Activated CD8-positive, alpha-beta T cell treated with anti-CD3 and anti-CD28 coated beads for 36 hours (primary cell): Measurements from ENCODE around the gene FNIP1. TPM values are rescaled to one million over a fixed set of nuclear protein-coding genes. Genes with fewer than 3 reads are reported as not detected.

Experiments used
- ATAC-seq: fragments of 200-7000 bp; cut with Tn5 transposase; one replicate; pipeline ENCODE4 v1.10.0; 2021; ENCODE audit warnings: mild to moderate bottlenecking, moderate library complexity
- CTCF ChIA-PET: fragments of 350-600 bp; sonication (Branson Sonifier 250); formaldehyde crosslinking; loops from one replicate; lab custom pipeline; 2021; ENCODE audit warnings: antibody characterized with exemption; lab: Charles Lee
- POLR2A ChIA-PET: fragments of 350-600 bp; sonication (Branson Sonifier 250); formaldehyde crosslinking; loops from one replicate; lab custom pipeline; 2021; ENCODE audit warnings: antibody characterized with exemption; lab: Charles Lee
- DNase-seq: peaks from one replicate; pipeline ENCODE4 v3.0.0-alpha.2; 2020
- H3K27ac Mint-ChIP-seq: one replicate; pipeline ENCODE4 v1.8.0; 2021; ENCODE audit warnings: mild to moderate bottlenecking, mixed read lengths
- H3K27me3 Mint-ChIP-seq: one replicate; pipeline ENCODE4 v1.8.0; 2021; ENCODE audit warnings: mixed read lengths
- H3K36me3 Mint-ChIP-seq: one replicate; pipeline ENCODE4 v1.8.0; 2021; ENCODE audit warnings: low read depth, mixed read lengths
- H3K4me1 Mint-ChIP-seq: one replicate; pipeline ENCODE4 v1.8.0; 2021; ENCODE audit warnings: low read depth, mixed read lengths
- H3K4me3 Mint-ChIP-seq: one replicate; pipeline ENCODE4 v1.8.0; 2021; ENCODE audit warnings: mild to moderate bottlenecking, moderate library complexity, mixed read lengths
- H3K9me3 Mint-ChIP-seq: one replicate; pipeline ENCODE4 v1.8.0; 2021; ENCODE audit warnings: mixed read lengths
- intact Hi-C: fragments of 100-400 bp; cut with micrococcal nuclease; formaldehyde crosslinking; loops from one replicate; pipeline ENCODE4 v1.10.0; 2022
- total RNA-seq, 2 experiments: library from RNA; stranded (reverse); gene quantifications; one replicate each; pipeline ENCODE4 v1.2.3, GENCODE V29; 2021
- TF ChIP-seq, protein P1 (sequence below): fragments of 200-600 bp; IDR thresholded peaks from one replicate; pipeline ENCODE4 v1.8.0; 2022; ENCODE audit warnings: antibody characterized with exemption, mild to moderate bottlenecking

Gene FNIP1
- total RNA-seq, 2 experiments from 2014 or later, result 15.9 to 16.0 TPM

GRCh38 chr5:131615957-131616356, 180.9 kb downstream of the FNIP1 start:
- Mint-ChIP-seq H3K4me1 (peaks cover 50% of the 10 kb centered on the region), H3K36me3 (peaks cover 36% of the 10 kb centered on the region), H3K27ac (no peak overlapping the region), H3K9me3 (peaks cover 15% of the 10 kb centered on the region), H3K27me3 (no peaks in the 10 kb centered on the region), H3K4me3 (no peak overlapping the region)
- intact Hi-C loops, result no loop called here
- TF ChIP-seq, protein P1, sequence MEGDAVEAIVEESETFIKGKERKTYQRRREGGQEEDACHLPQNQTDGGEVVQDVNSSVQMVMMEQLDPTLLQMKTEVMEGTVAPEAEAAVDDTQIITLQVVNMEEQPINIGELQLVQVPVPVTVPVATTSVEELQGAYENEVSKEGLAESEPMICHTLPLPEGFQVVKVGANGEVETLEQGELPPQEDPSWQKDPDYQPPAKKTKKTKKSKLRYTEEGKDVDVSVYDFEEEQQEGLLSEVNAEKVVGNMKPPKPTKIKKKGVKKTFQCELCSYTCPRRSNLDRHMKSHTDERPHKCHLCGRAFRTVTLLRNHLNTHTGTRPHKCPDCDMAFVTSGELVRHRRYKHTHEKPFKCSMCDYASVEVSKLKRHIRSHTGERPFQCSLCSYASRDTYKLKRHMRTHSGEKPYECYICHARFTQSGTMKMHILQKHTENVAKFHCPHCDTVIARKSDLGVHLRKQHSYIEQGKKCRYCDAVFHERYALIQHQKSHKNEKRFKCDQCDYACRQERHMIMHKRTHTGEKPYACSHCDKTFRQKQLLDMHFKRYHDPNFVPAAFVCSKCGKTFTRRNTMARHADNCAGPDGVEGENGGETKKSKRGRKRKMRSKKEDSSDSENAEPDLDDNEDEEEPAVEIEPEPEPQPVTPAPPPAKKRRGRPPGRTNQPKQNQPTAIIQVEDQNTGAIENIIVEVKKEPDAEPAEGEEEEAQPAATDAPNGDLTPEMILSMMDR, result no peak
- CTCF ChIA-PET, result interaction anchor here (2.0 kb wide), 1 partner anchor 26 kb away, joined by 5 read pairs; no protein-coding TSS in a partner anchor
- DNase-seq, result no peak
- POLR2A ChIA-PET, result no interaction called here
- ATAC-seq, result no peak

- Mint-ChIP-seq H3K27me3 (no peaks in the 10 kb centered on the region), H3K27ac (no peak overlapping the region), H3K9me3 (peaks cover 15% of the 10 kb centered on the region), H3K4me3 (no peak overlapping the region), H3K4me1 (peaks cover 55% of the 10 kb centered on the region), H3K36me3 (peaks cover 46% of the 10 kb centered on the region)
- ChIA-PET POLR2A (interaction anchor here (1.2 kb wide), 1 partner anchor 19 kb away, joined by 4 read pairs; no protein-coding TSS in a partner anchor), CTCF (interaction anchor here (0.9 to 2.5 kb wide), 3 partner anchors 12 to 24 kb away, joined by 3 to 9 read pairs (median 3); no protein-coding TSS in a partner anchor)
- intact Hi-C loops, result no loop called here
- DNase-seq (no peak), ATAC-seq (no peak)
- TF ChIP-seq, protein P1, result no peak
These were observed 183.4 kb downstream of the FNIP1 start for GRCh38 chr5:131613423-131613822.

DNA sequence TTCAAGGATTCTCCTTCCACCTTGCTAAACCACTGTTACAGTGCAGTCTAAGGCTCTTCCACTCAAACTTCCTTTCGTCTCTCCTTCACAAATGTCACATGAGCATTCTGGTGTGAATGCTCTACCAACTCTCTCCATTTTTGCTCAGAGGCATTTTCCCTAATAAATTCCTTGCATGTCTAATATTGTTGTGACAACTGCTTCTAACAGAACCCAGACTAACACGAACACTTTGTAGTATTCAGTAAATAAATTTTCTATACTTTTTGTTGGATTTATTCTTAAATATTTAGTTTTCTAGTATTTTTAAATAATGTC, 185.8 kb downstream of the FNIP1 start:
- intact Hi-C loops, result no loop called here
- ChIA-PET POLR2A (no interaction called here), CTCF (interaction anchor here (1.0 to 3.0 kb wide), 2 partner anchors 12 to 22 kb away, joined by 3 to 14 read pairs; no protein-coding TSS in a partner anchor)
- peaks cover 39% of the 10 kb centered on the region for H3K36me3 Mint-ChIP-seq
- no peaks in the 10 kb centered on the region for H3K27me3 Mint-ChIP-seq
- TF ChIP-seq, protein P1, result no peak
- peaks cover 15% of the 10 kb centered on the region for H3K9me3 Mint-ChIP-seq
- no peak overlapping the region for H3K27ac Mint-ChIP-seq
- no peak for ATAC-seq
- DNase-seq, result no peak
- H3K4me1 Mint-ChIP-seq, result peaks cover 58% of the 10 kb centered on the region
- H3K4me3 Mint-ChIP-seq, result no peak overlapping the region

DNA sequence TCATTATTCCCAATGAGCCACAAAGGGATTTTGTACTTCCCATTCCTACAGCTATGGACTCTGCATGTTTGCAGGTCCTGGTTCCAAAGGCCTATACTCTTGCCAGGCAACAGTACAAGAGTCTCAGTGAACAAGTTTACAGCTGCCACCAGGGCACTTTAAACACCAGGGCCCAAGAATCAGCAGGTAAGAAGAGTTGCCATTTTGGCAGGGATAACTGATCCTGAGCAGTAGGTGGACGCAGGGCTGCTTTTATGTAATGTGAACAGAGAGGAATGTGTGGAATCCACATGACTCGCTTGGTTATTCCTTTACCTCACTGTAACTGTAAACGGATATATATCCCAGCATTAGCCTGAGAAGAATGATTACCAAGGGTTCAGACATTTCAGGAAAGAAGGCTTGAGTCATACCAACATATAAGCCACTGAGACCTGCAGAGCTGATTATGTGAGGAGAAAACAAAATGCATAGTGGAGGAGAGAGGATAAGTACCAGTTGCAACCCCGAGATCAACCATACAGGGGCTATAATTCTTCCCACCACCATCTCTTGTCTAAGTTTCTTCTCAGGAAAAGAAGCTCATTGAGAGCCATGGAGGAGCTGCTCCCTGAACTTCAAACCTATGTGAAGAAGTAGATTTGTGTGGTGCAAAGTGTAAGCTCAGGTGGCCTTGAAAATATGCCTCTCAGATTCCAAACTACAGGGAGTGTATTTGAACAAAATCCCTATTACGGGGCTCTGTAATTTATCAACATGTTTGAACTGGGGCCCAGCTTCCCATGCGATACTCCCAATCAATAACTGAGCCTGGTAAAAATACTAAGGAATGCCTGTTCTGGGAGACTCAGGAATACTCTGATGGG, 186.4 kb downstream of the FNIP1 start:
- intact Hi-C loops, result no loop called here
- ATAC-seq, result no peak
- DNase-seq, result no peak
- Mint-ChIP-seq H3K9me3 (peaks cover 12% of the 10 kb centered on the region), H3K36me3 (peaks cover 34% of the 10 kb centered on the region), H3K4me3 (no peak overlapping the region), H3K27ac (no peak overlapping the region), H3K4me1 (peaks cover 54% of the 10 kb centered on the region), H3K27me3 (no peaks in the 10 kb centered on the region)
- POLR2A ChIA-PET, result interaction anchor here (0.7 kb wide), 1 partner anchor 22 kb away, joined by 3 read pairs; no protein-coding TSS in a partner anchor
- CTCF ChIA-PET, result interaction anchor here (1.0 to 3.0 kb wide), 3 partner anchors 12 to 21 kb away, joined by 3 to 14 read pairs (median 4); no protein-coding TSS in a partner anchor
- TF ChIP-seq, protein P1, result no peak

DNA sequence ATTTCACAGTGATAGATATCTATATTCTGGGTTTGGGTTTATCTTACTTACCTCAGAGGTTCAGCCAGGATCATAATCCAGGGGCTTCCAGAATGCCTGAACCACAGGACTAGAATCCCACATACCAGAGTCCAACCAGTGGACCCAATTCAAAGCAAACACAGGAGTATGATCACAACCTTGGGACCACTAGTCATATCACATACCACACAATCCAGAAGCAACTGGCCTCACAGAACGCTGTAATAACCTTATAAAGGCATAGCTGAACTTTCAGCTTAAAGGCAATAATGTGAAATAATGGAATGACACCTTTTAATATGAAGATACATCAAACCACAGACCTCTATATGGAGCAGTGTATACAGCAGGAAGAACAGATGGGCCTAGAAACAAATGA, 187.0 kb downstream of the FNIP1 start:
- intact Hi-C loops, result no loop called here
- TF ChIP-seq, protein P1, result no peak
- POLR2A ChIA-PET, result no interaction called here
- DNase-seq (no peak), ATAC-seq (no peak)
- H3K36me3 Mint-ChIP-seq, result peaks cover 29% of the 10 kb centered on the region
- H3K9me3 Mint-ChIP-seq, result peaks cover 9% of the 10 kb centered on the region
- no peak overlapping the region for H3K27ac Mint-ChIP-seq
- no peaks in the 10 kb centered on the region for H3K27me3 Mint-ChIP-seq
- H3K4me1 Mint-ChIP-seq, result peaks cover 58% of the 10 kb centered on the region
- CTCF ChIA-PET, result interaction anchor here (2.1 to 3.0 kb wide), 2 partner anchors 19 to 20 kb away, joined by 4 to 14 read pairs; no protein-coding TSS in a partner anchor
- no peak overlapping the region for H3K4me3 Mint-ChIP-seq
